ENCODE data around the gene MTA2.
"Not testable (repeated sequence)": the region's sequence is repeated elsewhere in the genome, so short reads cannot be mapped to it uniquely, and the experiment has no call there.

MTA2 gene

DNA sequence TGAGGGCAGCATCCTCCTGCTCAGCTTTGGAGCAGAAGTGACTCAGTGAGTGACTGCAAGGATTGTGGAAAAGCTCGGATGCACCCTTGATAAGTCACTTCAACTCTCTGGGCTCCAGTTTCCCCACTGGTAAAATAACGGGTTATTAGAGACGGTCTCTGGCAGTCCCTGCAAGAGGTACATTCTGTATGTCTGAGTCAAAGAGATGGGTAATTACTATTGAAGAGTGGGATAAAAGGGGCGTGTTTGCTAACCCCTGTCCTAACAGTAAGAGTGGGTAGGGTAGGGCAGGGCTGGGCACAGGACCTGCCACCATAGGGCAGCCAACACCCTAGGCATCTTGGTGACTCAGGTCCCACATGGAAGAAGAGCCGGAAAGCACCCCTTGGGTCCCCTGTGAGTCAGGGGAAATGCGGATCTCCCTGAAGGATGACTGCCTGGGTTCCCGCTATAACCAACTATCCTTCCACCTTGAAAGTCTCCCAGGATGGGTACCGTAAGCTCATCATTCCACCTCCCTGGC is 47.8 kb downstream of the MTA2 start:
- Histone ChIP-seq H3K4me1 (ENCODE audit: control insufficient read depth, insufficient read depth, low read length) (peaks cover 70% of the 10 kb centered on the region), H3K4me3 (ENCODE audit: low read length in 2 of 2) (peak overlapping the region; percentile 69 to 71)

DNA sequence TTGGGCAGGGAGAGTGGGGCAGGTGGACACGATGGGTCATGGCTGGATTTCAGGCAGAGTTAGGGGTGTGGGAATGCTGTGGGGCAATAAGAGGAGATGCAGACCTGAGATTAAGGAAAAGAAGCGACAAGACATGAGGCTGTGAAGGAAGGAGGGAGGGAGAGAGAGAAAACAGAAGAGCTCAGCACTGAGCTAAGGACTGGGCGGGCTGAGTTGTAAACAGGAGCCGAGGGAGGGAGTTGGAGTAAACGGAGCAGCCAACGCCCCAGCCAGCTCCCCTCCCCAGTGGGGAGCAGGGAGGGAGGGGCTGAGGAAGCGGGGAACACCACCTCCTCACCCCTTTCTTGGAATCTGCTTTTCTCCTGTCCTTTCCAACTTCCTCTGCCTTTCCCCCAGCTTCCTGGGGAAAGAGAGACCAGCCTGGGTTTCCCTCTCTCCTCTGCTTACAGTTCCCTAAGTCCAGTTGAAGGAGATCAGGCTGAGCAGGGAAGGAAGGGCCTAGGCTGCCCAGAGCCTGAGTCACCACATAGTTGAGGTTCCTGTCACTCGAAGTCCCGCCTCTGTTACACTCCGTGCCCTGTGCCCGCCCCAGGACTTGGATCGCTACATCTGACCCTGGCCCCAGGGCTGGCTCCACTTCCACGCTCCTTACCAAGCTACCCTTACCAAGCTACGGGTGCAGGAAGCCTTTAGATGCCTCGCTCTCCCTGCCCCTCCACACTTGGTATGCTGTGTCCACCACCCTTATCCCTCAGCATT is 48.4 kb downstream of the MTA2 start:
- Histone ChIP-seq H3K36me3 (ENCODE audit: control insufficient read depth in 2 of 2, insufficient read depth in 2 of 2, low read length in 2 of 2) (no peaks in the 10 kb centered on the region), H3K4me1 (ENCODE audit: control insufficient read depth, insufficient read depth, low read length) (peaks cover 77% of the 10 kb centered on the region), H3K9me3 (ENCODE audit: control insufficient read depth in 2 of 2, low read length in 2 of 2) (no peaks in the 10 kb centered on the region), H3K4me3 (ENCODE audit: low read length in 2 of 2) (peak overlapping the region; percentile 69 to 71), H3K27me3 (ENCODE audit: control insufficient read depth in 1 of 2, insufficient read depth in 2 of 2, low read length in 2 of 2) (no peaks in the 10 kb centered on the region), H3K27ac (ENCODE audit: low read length) (peak overlapping the region; percentile 99), H3K9ac (ENCODE audit: low read length in 2 of 2) (peak overlapping the region; percentile 87 to 89)

More for the DNA sequence above, 47.8 kb downstream of the MTA2 start:
- Histone ChIP-seq H3K9me3 (ENCODE audit: control insufficient read depth in 2 of 2, low read length in 2 of 2) (no peaks in the 10 kb centered on the region), H3K9ac (ENCODE audit: low read length in 2 of 2) (peak overlapping the region; percentile 87 to 89), H3K27me3 (ENCODE audit: control insufficient read depth in 1 of 2, insufficient read depth in 2 of 2, low read length in 2 of 2) (no peaks in the 10 kb centered on the region), H3K27ac (ENCODE audit: low read length) (peak overlapping the region; percentile 99), H3K36me3 (ENCODE audit: control insufficient read depth in 2 of 2, insufficient read depth in 2 of 2, low read length in 2 of 2) (peaks cover 3% of the 10 kb centered on the region in 2 donors)

DNA sequence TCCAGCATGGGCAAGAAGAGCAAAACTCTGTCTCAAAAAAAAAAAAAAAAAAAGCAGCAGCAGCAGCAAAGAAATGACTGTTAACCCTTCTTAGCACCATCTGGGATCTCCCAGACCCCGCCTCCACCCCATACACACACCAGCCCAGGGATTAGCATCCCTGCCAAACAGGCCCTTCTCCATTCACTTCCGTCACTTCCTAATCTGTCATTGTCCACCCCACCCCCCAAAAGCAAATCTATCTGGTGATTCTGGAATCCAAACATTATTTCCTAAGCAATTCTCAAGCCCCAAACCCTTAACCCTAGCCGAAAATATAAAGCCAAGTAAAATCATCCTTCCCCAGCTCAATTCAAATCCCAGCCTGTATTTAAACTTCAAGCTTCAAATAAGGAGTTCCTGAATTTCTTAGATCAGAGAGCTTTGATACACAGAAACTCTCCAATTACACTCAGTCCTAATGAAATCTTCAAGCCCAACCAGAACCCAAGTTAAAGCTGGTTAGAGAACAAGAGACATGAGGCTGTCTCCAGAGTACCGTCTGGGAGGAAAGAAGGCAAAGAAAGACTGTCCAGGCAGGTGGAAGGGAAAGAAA is 49.1 kb downstream of the MTA2 start:
- peak overlapping the region; percentile 99 for H3K27ac ChIP-seq (ENCODE audit: low read length)
- no peaks in the 10 kb centered on the region for H3K36me3 ChIP-seq (ENCODE audit: control insufficient read depth in 2 of 2, insufficient read depth in 2 of 2, low read length in 2 of 2)
- H3K27me3 ChIP-seq (ENCODE audit: control insufficient read depth in 1 of 2, insufficient read depth in 2 of 2, low read length in 2 of 2): no peaks in the 10 kb centered on the region
- H3K4me1 ChIP-seq (ENCODE audit: control insufficient read depth, insufficient read depth, low read length): peaks cover 83% of the 10 kb centered on the region
- no peaks in the 10 kb centered on the region for H3K9me3 ChIP-seq (ENCODE audit: control insufficient read depth in 2 of 2, low read length in 2 of 2)
- H3K9ac ChIP-seq (ENCODE audit: low read length in 2 of 2): peak overlapping the region; percentile 87 to 89
- H3K4me3 ChIP-seq (ENCODE audit: low read length in 2 of 2): peak overlapping the region; percentile 69 to 71

DNA sequence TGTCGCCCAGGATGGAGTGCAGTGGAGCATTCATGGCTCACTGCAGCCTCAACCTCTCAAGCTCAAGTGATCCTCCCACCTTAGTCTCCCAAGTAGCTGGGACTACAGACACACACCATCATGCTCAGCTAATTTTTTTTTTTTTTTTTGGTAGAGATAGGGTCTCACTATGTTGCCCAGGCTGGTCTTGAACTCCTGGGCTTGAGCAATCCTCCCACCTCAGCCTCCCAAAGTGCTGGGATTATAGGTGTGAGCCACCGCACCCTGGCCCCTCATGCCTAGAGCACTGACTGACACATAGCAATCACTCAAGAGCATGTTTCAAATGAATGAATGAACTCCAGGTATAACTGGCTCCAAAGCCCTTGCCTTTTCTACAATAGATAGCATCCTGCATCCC is 51.2 kb downstream of the MTA2 start:
- peaks cover 69% of the 10 kb centered on the region for H3K4me1 ChIP-seq (ENCODE audit: control insufficient read depth, insufficient read depth, low read length)
- not testable (repeated sequence) for H3K27me3 ChIP-seq (ENCODE audit: control insufficient read depth in 1 of 2, insufficient read depth in 2 of 2, low read length in 2 of 2); H3K27ac ChIP-seq (ENCODE audit: low read length); H3K4me3 ChIP-seq (ENCODE audit: low read length in 2 of 2); H3K9me3 ChIP-seq (ENCODE audit: control insufficient read depth in 2 of 2, low read length in 2 of 2); H3K9ac ChIP-seq (ENCODE audit: low read length in 2 of 2); H3K36me3 ChIP-seq (ENCODE audit: control insufficient read depth in 2 of 2, insufficient read depth in 2 of 2, low read length in 2 of 2)

DNA sequence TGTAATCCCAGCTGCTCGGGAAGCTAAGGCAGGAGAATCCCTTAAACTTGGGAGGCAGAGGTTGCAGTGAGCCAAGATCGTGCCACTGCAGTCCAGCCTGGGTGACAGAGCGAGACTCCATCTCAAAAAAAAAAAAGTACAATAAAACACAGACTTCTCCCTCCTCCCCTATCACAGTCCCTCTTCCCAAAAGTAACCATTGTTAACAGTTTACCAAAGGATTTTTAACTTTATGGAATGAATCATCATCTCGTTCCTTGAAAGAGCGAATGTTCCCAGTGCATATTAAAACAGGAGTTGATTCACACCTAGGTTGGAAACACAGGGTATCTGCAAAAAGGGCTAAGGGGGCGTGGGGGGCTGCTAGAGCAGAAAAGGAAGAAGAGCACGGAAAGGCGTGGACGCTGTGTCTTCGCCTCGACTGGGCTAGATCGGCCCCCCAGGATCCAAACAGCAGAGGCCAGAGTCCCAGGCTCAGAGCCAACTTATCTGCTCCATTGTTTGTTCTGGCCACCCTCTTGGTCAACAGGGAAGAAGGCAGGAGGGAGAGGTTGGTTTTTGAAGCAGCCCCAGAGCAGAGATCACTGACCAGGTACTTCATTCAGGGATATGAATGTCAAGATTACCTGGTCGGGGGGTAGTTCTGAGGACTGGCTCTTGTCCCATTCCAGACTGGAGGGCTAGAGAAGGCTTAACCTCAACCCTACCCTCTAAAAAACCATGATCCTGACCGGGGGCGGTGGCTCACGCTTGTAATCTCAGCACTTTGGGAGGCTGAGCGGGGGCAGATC is 52.9 kb downstream of the MTA2 start:
- Histone ChIP-seq H3K27ac (ENCODE audit: low read length) (peak overlapping the region; percentile 94), H3K36me3 (ENCODE audit: control insufficient read depth in 2 of 2, insufficient read depth in 2 of 2, low read length in 2 of 2) (no peaks in the 10 kb centered on the region), H3K27me3 (ENCODE audit: control insufficient read depth in 1 of 2, insufficient read depth in 2 of 2, low read length in 2 of 2) (no peaks in the 10 kb centered on the region), H3K4me3 (ENCODE audit: low read length in 2 of 2) (no peak overlapping the region), H3K4me1 (ENCODE audit: control insufficient read depth, insufficient read depth, low read length) (peaks cover 62% of the 10 kb centered on the region), H3K9me3 (ENCODE audit: control insufficient read depth in 2 of 2, low read length in 2 of 2) (no peaks in the 10 kb centered on the region), H3K9ac (ENCODE audit: low read length in 2 of 2) (peak overlapping the region in 1 of 2 donors; percentile 6)

DNA sequence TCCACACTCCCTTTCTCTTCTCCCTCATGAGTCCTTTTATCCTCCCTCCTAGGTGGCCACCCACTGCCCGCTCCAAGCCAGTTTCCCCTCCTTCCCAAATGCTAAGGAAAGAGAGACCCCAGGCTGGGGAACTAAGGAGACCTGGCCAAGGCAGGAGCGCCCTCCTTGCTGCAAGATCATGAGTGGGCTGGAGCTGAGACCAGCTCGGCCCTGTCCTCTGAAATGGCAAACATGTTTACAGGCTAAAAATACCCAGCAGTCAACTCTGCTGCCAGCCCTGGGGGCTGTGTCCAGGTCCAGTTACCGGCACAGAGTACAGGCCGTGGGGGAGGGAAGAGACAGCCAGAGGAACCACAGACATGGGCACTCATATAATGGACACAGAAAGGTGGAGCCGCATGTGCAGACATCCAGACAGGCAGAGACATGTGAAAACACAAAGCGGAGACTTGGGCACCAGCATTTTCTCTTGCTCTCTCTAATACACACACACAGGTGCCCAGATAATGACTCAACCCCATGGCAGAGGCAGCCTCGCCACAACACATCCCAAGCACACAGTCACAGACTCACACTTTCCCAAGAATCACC is 53.9 kb downstream of the MTA2 start:
- Histone ChIP-seq H3K9me3 (ENCODE audit: control insufficient read depth in 2 of 2, low read length in 2 of 2) (no peaks in the 10 kb centered on the region), H3K4me3 (ENCODE audit: low read length in 2 of 2) (peak overlapping the region; percentile 87 to 95)

DNA sequence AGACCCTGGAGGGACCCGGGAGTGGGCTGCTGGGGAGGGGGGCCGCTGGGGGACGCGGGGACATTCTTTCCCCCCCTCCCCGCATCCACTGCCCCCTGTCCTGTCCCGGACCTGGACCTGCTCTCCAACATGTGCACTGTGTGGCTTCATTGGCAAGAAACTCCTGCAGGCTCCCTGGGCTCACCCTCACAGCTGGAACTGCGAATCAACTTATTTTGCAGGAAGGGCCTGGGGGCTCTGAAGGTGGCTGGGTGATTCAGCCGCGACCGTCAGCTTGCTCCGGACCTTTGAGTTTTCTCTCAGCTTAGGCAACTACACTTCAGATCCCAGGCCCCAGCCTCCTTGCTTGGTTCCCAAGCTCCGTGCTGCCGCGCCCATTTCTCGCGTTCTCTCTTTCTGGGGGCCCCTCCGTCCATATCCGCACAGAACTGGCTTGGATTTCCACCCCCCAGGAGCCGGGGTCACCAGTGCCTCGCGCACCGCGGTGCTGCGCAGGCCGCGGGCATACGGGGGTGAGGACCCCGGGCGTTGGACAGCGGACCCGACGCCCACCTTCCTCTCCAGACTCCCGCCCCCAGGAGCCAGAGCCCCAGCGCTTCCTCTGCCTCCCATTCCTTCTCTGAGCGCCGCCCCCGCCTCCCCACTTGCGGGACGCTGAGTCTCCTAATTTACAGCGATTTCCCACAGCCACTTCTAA is 54.6 kb downstream of the MTA2 start:
- H3K27ac ChIP-seq (ENCODE audit: low read length): peak overlapping the region; percentile 94
- H3K4me3 ChIP-seq (ENCODE audit: low read length in 2 of 2): peak overlapping the region; percentile 87 to 95
- H3K9me3 ChIP-seq (ENCODE audit: control insufficient read depth in 2 of 2, low read length in 2 of 2): no peaks in the 10 kb centered on the region
- peaks cover 0 to 4% of the 10 kb centered on the region in 2 donors for H3K36me3 ChIP-seq (ENCODE audit: control insufficient read depth in 2 of 2, insufficient read depth in 2 of 2, low read length in 2 of 2)
- peak overlapping the region; percentile 71 to 81 for H3K9ac ChIP-seq (ENCODE audit: low read length in 2 of 2)
- H3K4me1 ChIP-seq (ENCODE audit: control insufficient read depth, insufficient read depth, low read length): peaks cover 62% of the 10 kb centered on the region
- no peaks in the 10 kb centered on the region for H3K27me3 ChIP-seq (ENCODE audit: control insufficient read depth in 1 of 2, insufficient read depth in 2 of 2, low read length in 2 of 2)

More for the DNA sequence above, 53.9 kb downstream of the MTA2 start:
- Histone ChIP-seq H3K27me3 (ENCODE audit: control insufficient read depth in 1 of 2, insufficient read depth in 2 of 2, low read length in 2 of 2) (no peaks in the 10 kb centered on the region), H3K27ac (ENCODE audit: low read length) (peak overlapping the region; percentile 94), H3K4me1 (ENCODE audit: control insufficient read depth, insufficient read depth, low read length) (peaks cover 62% of the 10 kb centered on the region), H3K9ac (ENCODE audit: low read length in 2 of 2) (peak overlapping the region; percentile 71 to 81), H3K36me3 (ENCODE audit: control insufficient read depth in 2 of 2, insufficient read depth in 2 of 2, low read length in 2 of 2) (peaks cover 0 to 4% of the 10 kb centered on the region in 2 donors)

DNA sequence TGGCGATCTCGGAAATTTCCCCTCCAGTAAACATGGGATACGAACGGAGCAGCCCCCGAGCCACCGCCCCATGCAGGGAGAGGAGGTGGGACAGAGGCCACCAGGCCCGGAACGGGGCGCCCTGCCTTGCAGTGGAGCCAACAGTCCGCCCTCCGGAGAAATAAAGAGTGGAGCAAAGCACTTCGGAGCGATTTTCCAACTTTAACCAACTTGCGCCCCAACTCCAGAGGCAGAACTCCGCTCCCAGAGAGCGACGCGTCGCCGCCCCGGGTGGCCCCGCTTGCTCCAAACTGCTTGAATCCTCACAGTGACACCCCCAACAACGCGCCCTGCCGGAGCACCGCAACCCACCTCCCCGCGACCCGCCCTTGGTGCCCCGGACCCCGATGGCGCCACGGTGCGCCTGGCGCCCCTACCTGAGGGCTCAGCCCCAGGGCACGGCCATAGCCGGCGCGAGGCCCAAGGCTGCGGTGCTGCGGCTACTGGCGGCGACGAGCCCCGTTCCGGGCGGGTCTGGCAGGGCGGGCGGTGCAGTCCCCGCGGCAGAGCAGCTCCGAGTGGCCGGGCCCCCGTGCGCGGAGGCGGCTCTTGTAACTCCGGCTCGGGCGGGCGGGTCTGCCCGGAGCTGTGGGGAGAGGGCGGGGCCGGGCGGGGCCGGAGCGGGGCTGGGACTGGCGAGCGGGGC is 55.3 kb downstream of the MTA2 start, which contains the start of gene AHNAK:
Gene AHNAK (minus strand): TSS at position 563 of the 685 bp plus-strand sequence. CDS start 10,708 bp downstream, outside the sequence.
- peak within 1 kb of the TSS; percentile 94 for H3K27ac ChIP-seq (ENCODE audit: low read length)
- H3K9me3 ChIP-seq (ENCODE audit: control insufficient read depth in 2 of 2, low read length in 2 of 2): no peaks in the 10 kb centered on the region
- peak within 1 kb of the TSS; percentile 95 to 97 for H3K4me3 ChIP-seq (ENCODE audit: low read length in 2 of 2)
- H3K4me1 ChIP-seq (ENCODE audit: control insufficient read depth, insufficient read depth, low read length): peaks cover 62% of the 10 kb centered on the region
- H3K27me3 ChIP-seq (ENCODE audit: control insufficient read depth in 1 of 2, insufficient read depth in 2 of 2, low read length in 2 of 2): no peaks in the 10 kb centered on the region
- peaks cover 0 to 4% of the 10 kb centered on the region in 2 donors for H3K36me3 ChIP-seq (ENCODE audit: control insufficient read depth in 2 of 2, insufficient read depth in 2 of 2, low read length in 2 of 2)
- H3K9ac ChIP-seq (ENCODE audit: low read length in 2 of 2): peak within 1 kb of the TSS; percentile 88 to 94

DNA sequence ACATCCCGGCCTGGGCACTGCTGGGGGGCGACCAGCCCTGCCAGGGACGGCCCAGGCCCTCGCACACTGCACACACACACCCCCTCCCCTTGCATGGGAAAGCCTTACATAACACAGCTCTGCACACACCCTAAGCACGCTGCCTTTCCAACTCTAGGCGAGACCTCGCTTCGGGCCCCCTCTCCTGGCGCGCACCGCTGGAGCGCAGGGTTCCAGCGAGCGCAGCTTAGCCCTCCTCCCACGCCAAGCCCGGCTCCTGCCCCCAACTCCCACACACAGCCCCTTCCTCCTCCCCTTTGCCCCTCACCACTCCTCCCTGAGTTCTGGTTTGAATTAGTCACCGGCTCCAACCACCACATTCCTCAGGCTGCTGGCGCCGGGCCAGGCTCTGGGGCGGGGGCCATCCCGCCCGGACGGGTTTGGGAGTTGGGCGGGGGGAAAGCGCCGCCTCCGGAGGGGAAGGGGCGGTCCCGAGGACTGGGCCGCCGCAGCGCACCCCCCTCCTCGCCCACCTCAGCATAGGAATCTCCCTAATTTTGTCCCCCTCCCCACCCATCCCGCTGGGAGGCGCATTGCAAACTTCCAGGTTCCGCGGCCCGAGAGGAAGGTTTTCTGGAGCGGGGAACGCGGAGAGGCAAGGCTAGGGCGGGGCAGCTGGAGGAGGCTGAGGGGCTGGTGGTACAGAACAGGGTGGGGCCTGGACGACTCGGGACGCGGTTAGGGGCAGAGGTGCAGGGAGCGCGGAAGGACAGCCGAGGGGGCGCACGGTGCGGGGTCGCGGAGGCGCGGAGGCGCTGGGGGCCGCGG is 56.0 kb downstream of the MTA2 start:
- Histone ChIP-seq H3K9me3 (ENCODE audit: control insufficient read depth in 2 of 2, low read length in 2 of 2) (no peaks in the 10 kb centered on the region), H3K4me3 (ENCODE audit: low read length in 2 of 2) (peak overlapping the region; percentile 95 to 97), H3K36me3 (ENCODE audit: control insufficient read depth in 2 of 2, insufficient read depth in 2 of 2, low read length in 2 of 2) (peaks cover 0 to 4% of the 10 kb centered on the region in 2 donors), H3K4me1 (ENCODE audit: control insufficient read depth, insufficient read depth, low read length) (peaks cover 63% of the 10 kb centered on the region), H3K9ac (ENCODE audit: low read length in 2 of 2) (peak overlapping the region; percentile 88 to 94), H3K27me3 (ENCODE audit: control insufficient read depth in 1 of 2, insufficient read depth in 2 of 2, low read length in 2 of 2) (no peaks in the 10 kb centered on the region), H3K27ac (ENCODE audit: low read length) (peak overlapping the region; percentile 94)

Data from stomach smooth muscle (tissue), 2 donors.